ENCODE results near the gene DLGAP5. TPM values are rescaled to one million over a fixed set of nuclear protein-coding genes. Genes with fewer than 3 reads are reported as not detected.
A peak's percentile ranks its signal among the peaks of the same experiment; 100 is the strongest.

Gene DLGAP5
- total RNA-seq, 1 donor from 2014 or later: 4.4 TPM

DNA sequence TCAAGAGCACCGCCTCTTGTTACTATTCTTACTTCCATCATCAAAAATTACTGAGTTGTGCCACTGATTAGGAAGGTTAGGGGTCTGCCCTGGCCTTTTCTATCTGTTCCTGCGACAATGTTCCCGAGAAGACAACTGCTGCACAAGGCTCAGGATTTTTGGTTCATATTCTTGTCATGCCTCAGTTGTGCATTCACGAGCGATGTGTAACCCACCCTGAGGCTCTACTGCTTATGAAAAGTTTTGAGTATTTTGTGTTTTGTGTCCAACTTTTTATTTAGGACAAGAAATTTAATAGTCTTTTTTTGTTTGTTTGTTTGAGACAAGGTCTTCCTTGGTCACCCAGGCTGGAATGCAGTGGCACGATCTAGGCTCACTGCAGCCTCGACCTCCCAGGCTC, 85.4 kb downstream of the DLGAP5 start:
- Histone ChIP-seq H3K27me3 (ENCODE audit: control insufficient read depth, insufficient read depth, low read length) (no peaks in the 10 kb centered on the region), H3K4me3 (ENCODE audit: low read depth, low read length) (no peak overlapping the region), H3K36me3 (ENCODE audit: control insufficient read depth, insufficient read depth, low read length) (no peaks in the 10 kb centered on the region)
- no peak for DNase-seq (ENCODE audit: low read depth)
- no peak for TF ChIP-seq CTCF (IDR thresholded peaks at IDR 0.05; ENCODE audit: insufficient read depth, low read length, poor library complexity, severe bottlenecking)

GRCh38 chr14:55103971-55104954, 87.1 kb downstream of the DLGAP5 start:
- no peak for TF ChIP-seq CTCF (IDR thresholded peaks at IDR 0.05; ENCODE audit: insufficient read depth, low read length, poor library complexity, severe bottlenecking)
- DNase-seq (ENCODE audit: low read depth): no peak
- H3K27me3 ChIP-seq (ENCODE audit: control insufficient read depth, insufficient read depth, low read length): no peaks in the 10 kb centered on the region
- H3K4me3 ChIP-seq (ENCODE audit: low read depth, low read length): no peak overlapping the region
- no peaks in the 10 kb centered on the region for H3K36me3 ChIP-seq (ENCODE audit: control insufficient read depth, insufficient read depth, low read length)

- H3K27me3 ChIP-seq (ENCODE audit: control insufficient read depth, insufficient read depth, low read length): no peaks in the 10 kb centered on the region
- TF ChIP-seq CTCF (IDR thresholded peaks at IDR 0.05; ENCODE audit: insufficient read depth, low read length, poor library complexity, severe bottlenecking): no peak
- no peak overlapping the region for H3K4me3 ChIP-seq (ENCODE audit: low read depth, low read length)
- H3K36me3 ChIP-seq (ENCODE audit: control insufficient read depth, insufficient read depth, low read length): no peaks in the 10 kb centered on the region
- peak; percentile 89 for DNase-seq (ENCODE audit: low read depth)
Measured at GRCh38 chr14:55103005-55103640, 88.3 kb downstream of the DLGAP5 start.

DNA sequence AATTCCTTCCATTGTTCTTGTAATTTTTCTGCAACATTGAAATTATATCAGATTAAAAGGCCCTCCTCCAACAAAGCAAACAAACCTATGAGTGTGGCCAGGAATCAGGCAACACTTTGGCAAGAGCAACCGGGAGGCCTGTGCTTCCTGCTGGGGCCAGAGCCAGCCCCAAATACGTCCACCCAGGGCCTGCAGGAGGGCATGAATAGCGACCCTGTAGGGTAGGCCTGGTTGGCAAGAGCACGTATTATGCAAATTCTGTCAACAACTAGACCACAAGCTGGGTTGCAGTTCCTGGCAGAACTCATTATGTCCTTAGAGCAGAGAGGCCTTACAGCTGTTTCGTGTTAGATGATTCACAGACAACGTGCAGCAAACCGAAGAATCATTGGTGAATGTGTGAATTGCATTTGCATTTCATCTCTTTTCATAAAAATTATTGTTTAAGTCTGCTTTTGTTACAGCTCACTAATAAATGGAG, 89.2 kb downstream of the DLGAP5 start:
- no peaks in the 10 kb centered on the region for H3K27me3 ChIP-seq (ENCODE audit: control insufficient read depth, insufficient read depth, low read length)
- no peak overlapping the region for H3K4me3 ChIP-seq (ENCODE audit: low read depth, low read length)
- no peaks in the 10 kb centered on the region for H3K36me3 ChIP-seq (ENCODE audit: control insufficient read depth, insufficient read depth, low read length)
- no peak for TF ChIP-seq CTCF (IDR thresholded peaks at IDR 0.05; ENCODE audit: insufficient read depth, low read length, poor library complexity, severe bottlenecking)
- DNase-seq (ENCODE audit: low read depth): peak; percentile 55

DNA sequence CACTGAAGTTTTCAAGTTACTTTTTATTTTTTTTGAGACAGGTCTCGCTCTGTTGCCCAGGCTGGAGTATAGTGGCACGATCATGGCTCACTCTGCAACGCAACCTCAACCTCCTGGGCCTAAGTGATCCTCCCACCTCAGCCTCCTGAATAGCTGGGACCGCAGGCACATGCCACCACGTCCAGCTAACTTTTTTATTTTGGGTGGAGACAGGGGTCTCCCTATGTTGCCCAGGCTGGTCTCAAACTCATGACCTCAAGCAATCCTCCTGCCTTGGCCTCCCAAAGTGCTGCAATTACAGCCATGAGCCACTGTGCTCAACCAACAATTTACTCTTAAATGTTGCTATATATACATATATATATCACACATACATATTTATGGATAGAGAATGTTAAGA, 89.7 kb downstream of the DLGAP5 start:
- H3K36me3 ChIP-seq (ENCODE audit: control insufficient read depth, insufficient read depth, low read length): no peaks in the 10 kb centered on the region
- no peak for DNase-seq (ENCODE audit: low read depth)

More for the DNA sequence above, 89.7 kb downstream of the DLGAP5 start:
- no peaks in the 10 kb centered on the region for H3K27me3 ChIP-seq (ENCODE audit: control insufficient read depth, insufficient read depth, low read length)
- H3K4me3 ChIP-seq (ENCODE audit: low read depth, low read length): no peak overlapping the region
- no peak for TF ChIP-seq CTCF (IDR thresholded peaks at IDR 0.05; ENCODE audit: insufficient read depth, low read length, poor library complexity, severe bottlenecking)
